Activated CD4-positive, CD25-positive, alpha-beta regulatory T cell treated with anti-CD3 and anti-CD28 coated beads, Interleukin-2, amount 50 U/mL, for 16 hours (primary cell): ENCODE data around the gene TRAM2.

Experiments used
- DNase-seq: peaks from one replicate; pipeline ENCODE4 v3.0.0-alpha.2; 2020; ENCODE audit warnings: low read depth, low spot score

Gene TRAM2

DNA sequence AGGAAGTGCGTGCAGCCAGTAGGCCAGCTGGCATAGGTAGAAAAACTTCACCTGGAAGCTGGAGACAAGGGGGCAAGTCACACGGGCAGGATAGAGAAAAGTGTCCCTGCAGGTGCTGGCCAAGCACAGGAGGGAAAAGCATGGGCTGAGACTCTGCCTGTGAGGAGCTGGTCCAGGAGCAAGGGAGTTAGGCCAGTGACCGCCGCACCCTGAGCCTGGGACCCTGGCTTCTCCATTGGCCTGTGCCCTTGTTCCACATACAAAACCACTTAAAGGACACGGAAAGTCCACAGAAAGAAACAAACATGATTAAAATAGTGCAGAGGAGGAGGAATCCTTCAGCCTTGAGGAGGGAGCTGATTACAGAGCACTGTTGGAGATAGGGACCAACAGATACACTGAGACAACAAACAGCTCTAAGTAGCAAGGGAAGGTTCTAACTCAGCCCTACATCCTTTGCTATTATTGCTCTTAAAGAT is 68.6 kb downstream of the TRAM2 start:
- no peak for DNase-seq

DNA sequence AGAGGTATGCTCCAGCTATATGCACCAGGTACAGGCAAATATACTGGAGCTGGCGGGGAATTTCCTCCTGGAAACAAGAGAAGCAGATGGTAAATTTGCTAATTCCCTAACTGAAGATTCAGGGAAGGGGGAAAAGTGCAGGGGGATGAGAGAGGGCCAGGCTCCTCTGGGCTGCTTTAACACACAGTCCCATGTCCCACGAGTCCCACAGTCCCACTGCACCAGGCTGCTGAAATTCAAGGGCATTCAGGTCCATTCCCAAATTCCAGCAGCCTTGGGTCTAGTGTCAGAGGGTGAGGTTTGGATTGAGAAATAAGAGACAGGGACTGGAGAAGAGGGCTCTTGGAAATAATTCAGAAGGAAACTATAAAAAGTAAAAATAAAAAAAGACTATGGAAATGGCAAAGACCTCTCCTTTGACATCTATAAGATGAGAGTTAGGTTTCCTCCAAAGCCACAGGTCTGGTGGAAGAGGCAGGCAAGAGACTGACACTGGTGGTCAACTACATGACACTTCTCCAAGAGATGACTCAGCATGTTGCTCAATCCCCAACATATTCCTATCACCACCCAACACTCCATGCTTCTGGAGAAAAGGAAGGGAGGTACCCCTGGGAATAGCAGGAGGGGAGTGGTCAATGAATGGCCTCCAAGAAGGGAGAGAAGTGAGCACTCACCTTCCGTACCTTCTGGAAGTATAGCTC is 69.2 kb downstream of the TRAM2 start:
- DNase-seq, result no peak

DNA sequence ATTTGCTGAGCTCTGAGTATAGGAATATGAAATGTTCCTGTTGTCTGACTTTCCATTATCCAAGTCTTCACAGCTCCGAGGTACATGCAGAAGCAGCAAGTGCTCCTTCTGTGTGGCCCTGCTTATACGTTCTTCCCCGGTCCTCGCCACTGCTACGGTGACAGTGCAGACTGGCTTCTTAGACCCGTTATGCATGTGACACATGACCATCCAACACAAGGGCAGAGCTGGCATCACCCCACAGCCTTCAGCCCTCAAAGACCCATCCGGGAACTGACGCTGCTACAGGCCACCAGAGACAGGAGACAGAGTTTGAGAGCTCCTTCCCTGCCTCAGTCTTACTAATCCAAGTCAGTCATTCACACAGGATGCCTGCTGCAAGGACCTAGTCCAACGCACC is 70.4 kb downstream of the TRAM2 start:
- no peak for DNase-seq

DNA sequence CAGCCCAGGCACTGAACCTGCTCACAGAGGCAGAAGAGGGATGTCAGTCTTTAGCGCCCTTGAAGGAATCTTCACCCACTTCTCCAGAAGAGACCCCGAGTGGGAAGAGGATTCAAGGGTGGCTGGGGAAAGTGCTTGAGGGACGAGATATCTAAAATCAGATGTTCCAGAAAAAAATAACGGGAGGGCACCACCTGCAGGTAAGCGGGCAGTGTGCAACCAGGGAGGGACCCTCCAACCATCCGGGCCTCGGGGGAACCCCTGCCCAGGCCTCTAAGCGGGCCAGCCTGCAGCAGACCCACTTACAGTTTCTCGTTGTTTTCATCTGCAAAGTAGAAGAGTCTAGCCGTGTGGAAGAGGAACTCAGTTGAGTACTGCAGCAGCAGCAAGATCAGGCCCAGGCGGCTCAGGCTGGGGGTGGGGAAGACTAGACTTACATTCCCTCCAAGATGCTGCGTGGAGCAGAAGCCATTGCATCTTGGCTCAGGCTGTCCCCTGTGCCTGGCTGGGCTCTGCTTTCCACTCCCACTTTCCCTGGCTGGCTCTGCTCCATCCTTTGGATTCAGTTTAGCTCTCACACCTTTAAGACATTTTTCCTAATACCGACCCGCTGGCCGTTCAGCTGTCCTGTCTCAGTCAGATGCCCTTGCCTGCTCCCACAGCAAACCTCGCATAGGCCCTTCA is 71.0 kb downstream of the TRAM2 start:
- DNase-seq, result no peak

DNA sequence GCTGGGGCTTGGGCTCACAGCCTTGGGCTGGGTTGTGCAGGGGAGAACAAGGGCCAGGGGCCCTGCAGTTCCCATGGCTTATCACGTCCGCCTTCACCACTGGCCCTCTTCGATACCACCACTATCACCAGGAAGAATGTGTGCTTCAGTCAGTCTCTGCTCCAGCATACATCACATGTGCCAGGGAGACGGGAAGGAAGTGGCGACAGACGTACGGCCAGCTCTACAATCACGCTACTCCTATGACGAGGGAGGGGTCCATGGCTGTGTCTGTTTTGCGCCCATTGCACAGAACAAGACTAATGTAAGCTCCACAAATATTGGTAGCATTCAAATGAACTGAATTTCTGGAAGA is 72.1 kb downstream of the TRAM2 start:
- no peak for DNase-seq

DNA sequence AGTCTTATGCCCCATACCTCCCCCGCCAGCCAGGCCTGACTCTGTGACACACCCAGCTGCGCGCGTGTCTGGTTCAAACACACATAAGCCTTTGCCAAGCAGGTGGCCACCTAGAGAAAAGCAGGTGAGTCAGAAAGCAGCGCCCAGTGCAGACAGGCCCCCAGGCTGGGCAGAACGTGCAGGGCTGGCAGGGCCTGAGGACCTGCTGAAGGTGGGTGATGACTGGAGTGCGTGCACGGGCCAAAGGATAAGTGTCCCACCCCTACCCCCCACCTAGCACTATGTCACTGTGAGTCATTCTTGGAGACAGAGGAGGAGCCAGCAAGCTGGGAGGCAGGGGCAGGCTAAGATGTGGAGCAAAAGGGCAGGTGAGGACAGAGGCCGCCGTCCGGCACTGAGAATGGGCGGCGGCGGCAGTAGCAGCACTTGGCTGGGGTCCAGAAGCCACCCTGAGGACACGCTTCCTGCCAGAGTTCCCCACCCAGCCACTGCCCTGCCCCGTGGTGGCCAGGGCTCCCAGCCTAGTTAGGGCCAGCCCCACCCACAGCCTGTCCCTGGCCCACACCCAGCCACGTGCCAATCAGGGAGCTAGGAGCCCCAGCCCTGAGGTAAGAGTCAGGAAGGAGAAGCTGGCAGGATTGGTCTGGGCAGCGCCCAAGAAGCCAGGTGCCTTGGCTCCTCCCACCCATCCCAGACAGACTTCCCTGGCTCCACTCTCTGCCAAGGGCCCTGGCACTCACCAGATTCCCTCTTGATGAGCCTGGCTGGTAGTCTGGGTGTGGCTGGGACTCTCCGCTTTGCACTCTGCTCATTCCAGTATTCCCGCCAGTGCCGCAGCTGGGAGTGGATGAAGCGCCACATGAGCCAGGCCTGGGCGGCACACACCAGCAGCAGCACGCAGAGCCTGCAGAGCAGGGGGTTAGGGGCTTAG is 72.7 kb downstream of the TRAM2 start:
- DNase-seq, result no peak

DNA sequence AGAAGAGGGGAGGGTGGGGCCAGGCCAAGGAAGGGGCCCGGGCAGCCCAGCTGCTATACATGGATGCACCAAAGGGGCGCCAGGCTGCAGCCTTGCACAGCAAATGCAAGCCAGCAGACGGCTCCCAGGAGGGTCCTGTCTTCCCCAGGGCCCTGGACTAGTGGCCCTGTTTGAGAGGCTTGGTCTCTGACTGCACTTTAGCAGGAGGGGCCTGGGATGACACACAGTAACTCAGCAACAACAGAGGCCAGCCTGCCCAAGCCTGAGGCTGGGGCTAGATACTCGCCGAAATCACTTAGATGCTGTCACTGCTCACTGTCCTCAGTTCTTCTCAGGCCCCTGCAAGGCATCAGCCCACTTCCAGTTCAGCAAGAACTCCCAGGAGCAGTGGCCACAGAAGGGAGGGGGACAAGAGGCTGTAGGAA is 73.5 kb downstream of the TRAM2 start:
- no peak for DNase-seq

DNA sequence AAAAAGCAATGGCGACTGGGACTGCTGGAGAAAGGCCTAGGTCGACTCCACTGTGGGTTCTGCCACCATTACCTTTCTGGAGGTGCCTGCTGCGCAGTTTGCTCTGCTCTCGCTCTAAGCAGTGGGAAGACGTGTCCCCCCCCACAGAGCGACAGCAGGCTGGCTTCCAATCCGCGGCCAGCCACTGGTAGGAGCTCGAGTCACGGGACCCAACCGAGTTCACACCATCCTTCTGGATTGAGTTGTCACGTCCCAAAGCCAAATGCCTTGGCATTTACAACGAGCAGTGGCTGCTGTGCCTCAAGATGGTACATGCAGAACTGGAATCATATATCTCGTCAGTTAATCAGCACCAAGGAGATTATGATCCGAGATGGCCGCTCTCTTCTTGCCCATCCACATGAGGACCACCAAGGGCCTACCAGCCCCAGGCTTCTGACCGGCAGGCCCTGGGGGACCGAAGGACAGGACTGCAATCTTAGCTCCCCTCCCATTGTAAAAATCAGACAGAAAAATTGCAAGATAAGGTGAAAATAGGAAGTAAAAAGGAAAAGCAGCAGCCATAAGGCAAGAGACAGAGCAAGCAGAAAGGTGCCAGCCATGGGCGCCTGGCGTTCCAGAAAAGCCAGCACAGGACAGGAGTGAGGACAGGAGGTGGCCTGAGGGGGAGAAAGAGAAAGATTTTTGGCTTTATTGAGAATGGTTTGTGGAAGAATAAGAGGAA is 74.4 kb downstream of the TRAM2 start:
- no peak for DNase-seq

DNA sequence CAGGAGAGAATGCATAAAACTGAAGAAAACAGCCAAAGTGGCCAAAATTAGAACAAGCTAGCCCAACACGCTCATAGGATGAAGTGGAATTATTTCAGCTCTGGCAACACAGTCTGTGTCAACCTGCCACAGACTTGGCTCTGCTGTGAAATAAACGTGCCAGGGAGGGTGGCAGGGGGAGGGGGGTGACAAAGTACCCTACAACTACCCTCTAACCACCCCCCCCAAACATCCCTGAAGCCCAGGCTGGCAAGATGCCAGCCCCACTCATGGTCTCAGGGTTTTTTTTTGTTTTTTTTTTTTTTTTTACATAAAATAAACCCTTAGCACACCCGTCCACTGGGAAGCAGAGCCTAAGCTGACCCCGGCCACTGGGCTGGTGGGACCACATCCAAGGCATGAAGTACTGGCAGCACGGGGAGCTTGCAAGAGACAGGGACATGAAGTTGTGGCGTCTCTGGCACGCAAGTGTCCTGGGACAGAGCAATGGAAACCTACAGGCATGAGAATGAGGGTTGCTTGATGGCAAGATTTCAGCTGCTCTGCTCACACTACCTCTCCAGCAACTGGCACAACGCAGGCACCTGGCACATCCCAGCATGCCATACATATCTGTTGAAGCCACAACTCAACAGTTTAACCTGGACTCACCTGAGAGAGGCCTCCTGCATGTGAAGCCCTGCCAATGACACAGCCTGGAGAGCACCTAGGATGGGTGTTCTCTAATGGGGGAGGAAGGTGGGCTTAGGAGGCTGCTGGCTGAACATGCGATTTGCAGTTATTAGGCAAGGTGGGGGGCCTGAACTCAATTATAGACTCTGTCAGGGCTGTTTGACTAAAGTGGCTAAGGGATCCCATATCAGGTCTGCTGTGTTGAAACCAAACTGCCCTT is 76.4 kb downstream of the TRAM2 start:
- DNase-seq, result no peak

DNA sequence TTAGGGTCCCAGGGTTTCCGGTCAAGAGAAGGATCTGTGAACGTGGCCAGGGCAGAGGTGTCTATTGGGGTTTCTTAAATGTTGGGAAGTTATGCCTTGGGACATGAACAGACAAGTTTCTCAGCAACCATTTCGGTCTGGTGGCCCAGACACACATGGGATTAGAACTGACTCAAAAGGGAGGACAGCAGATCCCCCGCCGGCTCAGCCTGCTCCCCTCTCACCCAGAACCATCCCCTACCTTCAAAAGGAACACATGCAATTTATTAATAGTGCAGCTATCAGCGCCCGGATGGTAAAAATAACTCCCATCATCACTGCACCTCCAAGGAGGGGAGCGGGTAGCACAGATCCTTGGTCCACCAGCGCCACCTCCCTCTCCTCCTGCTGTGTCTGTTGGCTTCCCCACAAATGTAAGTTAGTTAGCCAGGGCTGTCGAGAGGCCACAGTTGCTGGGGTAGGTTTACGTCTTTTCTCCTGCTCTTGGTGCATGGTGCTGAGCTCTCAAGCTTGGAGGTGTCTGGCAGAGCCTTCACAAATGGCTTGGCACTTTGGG is 77.1 kb downstream of the TRAM2 start:
- no peak for DNase-seq

DNA sequence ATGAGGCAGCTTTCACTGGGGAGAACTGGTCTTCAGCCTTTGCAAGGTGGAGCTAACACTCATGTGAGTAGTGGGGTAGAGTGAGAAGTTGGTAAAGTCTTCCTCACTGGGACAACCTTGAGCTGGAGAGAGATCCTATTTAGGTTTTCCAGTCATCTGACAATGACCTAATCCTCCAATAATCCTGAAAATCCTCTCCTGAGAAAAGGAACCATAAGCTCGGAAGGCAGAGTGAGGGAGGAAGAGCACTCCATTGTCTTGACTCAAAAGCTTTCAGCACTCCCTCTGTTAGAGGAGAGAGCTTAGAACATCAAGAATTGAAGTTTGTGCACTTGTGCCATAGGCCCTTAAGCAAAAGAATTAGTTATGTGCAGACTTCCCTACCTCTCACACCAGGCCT is 77.8 kb downstream of the TRAM2 start:
- DNase-seq, result no peak

DNA sequence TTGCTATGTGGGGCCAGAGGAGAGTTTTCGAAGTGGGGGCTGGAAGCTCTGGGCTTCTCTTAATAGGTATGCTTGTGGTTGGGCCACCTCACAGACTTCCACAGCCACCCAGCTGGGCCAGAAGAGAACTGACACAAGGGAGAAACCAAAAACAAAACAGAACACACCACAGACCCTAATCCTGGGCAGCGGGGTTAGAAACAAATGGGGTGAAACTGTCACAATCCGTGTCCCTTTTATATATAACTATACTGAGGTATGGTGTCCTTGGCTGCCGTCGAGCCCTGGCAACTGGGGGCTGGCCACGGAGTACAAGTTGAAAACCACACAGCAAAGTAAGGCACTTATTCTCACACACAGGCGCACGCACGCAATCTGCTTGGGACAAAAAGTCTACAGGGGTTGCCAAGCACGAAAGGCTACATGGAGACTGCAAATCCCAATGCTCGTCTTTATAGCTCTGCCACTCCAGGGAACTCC is 78.3 kb downstream of the TRAM2 start:
- DNase-seq, result no peak

DNA sequence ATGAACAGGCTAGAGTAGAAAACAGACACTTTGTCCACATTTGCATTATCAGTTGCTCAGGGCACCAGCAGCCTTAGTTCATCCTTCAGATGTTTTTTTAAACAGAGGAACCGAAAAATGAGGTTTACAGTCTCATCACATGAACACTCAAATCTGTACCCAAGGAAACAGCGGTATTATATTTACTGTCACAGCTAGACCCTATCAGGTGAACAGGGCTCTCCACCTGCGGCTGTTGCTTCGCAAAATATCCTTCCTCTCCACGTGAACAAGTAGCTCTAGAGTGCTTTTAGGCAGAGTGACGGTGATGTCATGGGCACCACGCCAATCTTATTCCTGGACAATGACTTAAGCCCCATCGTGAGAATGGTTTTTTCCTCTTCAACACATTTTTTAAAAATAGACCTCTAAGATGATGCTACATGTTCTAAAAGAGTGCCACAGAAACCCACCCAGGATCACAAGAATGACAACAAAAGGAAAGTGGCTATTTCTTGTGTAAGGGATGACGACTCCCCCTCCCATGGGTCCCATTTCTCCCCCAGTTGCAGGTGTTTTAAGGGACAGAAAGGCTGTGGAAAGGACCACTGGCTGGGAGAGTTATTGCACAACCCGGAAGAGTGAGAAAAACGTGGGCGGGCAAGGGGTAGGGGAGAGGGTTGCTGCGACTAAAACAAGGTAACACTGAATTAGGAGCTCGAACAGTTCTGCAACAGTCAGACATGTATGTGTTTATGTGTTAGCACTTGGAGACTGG is 79.0 kb downstream of the TRAM2 start:
- DNase-seq, result no peak

DNA sequence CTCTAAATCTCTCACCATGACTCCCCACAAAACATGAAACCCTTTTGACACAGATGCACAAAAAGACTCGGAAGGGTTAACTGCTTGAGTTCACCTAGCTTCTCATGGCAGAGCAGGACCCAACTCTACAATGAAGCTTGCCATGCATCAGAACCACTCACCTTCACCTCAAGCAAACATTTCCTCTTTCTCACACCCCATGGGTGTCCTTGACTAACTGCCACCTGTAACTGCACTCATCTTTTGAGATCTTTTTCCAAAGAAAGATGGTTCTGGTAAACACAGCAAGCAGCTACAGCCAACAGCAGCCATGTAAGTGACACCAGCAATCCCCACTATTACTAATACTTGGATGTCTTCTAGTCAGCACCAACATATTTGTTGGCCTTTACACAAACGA is 80.2 kb downstream of the TRAM2 start:
- DNase-seq, result no peak

DNA sequence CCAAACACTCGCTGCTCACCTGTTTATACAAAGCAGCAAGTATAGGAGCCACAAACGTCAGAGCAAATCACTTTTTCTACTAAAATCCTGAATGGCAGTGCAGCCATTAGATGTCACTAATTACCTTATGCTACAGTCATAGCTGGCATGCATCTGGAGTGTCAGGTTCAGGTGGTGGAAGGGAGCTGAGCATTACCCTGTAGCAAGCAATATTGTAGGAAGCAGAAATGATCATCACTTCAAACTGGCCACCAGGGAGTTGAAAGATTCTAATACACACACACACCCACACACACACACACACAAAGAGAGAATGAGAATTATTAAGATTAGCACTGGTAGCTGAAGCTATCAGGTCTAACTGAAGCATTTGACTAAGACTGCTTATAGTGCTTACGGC is 80.9 kb downstream of the TRAM2 start:
- DNase-seq, result no peak

DNA sequence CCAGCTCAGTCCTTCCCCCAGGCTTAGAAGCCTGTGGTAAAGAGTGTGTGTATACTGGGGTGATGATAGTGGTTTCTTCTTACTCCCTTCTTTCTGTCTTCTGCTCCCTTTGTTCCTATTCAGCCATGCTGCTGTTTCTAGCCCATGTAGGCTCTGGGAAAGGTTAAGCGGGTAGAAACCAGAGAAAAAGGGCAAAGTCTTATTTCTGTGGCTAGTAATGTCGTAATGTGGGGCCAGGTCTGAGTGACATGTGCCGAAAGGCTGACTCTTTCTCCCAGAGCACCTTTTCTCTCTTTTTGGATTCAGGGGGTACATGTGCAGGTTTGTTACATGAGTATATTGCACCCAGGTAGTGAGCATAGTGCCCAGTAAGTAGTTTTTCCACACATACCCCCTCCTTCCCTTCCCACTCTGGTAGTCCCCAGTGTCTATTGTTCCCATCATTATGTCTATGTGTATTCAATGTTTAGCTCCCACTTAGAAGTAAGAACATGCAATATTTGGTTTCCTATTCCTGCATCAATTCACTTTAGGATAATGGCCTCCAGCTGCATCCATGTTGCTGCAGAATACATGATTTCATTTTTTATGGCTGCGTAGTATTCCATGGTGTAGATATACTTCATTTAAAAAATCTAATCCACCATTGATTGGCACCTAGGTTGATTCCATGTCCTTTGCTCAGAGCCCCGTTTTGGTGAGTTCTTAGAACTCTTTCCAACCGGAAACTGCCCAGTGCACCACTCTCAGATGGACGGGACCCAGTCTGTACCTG is 82.4 kb downstream of the TRAM2 start:
- DNase-seq, result no peak

DNA sequence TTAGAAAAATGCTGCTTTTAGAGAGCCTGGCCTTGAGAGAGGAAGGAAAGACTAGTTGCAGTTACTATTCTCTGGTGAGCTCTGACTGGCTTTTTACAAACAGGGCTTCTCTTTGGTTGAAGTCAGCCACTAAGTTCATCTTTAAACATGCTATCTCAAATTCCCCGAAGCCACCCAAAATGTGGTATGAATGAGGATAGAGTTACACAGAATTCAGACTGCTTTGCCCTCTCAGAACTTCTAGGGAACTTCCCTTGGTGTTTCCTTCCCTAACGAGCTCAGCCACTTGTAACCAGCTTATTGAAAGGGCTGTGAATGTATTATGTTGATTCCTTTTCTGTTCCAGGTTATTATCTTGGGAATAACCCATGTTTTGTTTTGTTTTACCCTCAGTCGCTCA is 83.2 kb downstream of the TRAM2 start:
- no peak for DNase-seq

DNA sequence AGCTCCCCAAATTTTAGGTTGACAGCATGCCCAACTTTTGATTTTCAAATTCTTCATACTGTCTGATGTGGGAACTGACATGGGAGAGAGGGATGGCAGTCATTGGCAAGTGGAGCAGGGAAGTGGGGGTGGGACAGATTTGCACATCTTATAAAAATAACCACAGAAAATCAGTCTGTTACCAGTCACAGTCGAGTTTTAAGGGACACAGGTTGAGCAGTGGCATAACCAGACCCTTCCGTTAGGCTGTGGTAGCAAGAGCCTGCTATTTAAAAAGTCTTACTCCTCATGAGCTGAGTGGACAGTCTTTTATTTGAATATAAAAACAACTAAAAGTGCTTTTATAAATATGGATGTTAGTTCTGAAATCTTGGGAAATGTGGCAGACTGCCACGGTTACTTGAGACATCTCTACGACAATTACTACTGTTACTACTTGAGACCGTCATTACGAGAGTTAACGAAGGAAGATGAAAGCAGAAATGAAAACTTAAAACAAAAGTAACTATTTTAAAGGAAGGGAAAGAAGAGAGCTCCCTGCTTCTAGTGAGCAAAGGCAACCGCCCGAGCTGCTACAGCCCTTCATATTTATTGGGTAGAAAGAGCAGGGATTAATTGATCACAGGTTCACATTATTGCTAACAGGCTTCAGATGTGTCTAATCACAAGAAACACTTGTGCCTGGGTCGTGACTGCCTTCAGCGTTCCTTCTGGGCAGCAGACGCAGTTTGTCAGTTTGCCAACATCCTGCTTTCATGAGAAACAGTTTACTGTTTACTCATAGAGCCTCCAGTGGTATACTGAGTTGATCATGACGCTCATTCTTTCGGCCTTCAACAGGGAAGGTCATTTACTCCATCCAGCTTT is 85.4 kb downstream of the TRAM2 start:
- no peak for DNase-seq
